ENCODE measurements around the gene BTG4.

DNA sequence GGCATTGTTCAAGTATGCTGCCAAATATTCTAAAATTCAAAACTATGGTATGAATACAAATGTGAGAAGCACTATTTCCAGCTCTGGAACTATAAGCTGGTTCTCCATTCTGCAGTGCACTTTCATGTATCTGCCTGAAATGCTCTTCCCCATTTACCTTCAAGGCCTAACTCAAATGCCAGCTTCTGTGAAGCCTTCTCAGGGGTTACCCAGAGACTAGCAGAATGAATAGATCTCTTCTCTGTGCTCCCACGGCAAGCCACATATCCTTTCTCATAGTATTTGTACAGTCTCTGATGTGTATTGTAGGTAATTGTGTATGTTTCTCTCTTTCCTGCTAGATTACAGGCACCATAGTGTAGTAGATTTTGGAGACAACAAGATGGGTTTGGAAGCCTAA lies 6.5 kb upstream of the BTG4 start:
- TF ChIP-seq JUND (IDR thresholded peaks at IDR 0.05; ENCODE audit: low read length) = no peak
- TF ChIP-seq CHD2 (IDR thresholded peaks at IDR 0.05; ENCODE audit: low read length) = no peak
- no peak for TF ChIP-seq MAFK (IDR thresholded peaks at IDR 0.05; ENCODE audit: low read depth, low read length)
- TF ChIP-seq, protein P1, sequence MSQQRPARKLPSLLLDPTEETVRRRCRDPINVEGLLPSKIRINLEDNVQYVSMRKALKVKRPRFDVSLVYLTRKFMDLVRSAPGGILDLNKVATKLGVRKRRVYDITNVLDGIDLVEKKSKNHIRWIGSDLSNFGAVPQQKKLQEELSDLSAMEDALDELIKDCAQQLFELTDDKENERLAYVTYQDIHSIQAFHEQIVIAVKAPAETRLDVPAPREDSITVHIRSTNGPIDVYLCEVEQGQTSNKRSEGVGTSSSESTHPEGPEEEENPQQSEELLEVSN (IDR thresholded peaks at IDR 0.05) = no peak
- no peak for TF ChIP-seq POLR2AphosphoS5 (IDR thresholded peaks at IDR 0.05; ENCODE audit: low read depth, low read length)
- TF ChIP-seq, protein P2, sequence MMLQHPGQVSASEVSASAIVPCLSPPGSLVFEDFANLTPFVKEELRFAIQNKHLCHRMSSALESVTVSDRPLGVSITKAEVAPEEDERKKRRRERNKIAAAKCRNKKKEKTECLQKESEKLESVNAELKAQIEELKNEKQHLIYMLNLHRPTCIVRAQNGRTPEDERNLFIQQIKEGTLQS (IDR thresholded peaks at IDR 0.05; ENCODE audit: insufficient read depth, low read depth, low read length) = no peak
- TF ChIP-seq POU5F1 (IDR thresholded peaks at IDR 0.05; ENCODE audit: low read depth, low read length) = no peak
- no peak for TF ChIP-seq POLR2A (IDR thresholded peaks at IDR 0.05; ENCODE audit: control extremely low read depth in 1 of 2, low read depth in 2 of 2, low read length in 2 of 2)
- TF ChIP-seq TCF12 (IDR thresholded peaks at IDR 0.05; ENCODE audit: low read depth, low read length) = no peak

All from H1 (cell line).